ENCODE results near the gene ZFHX3.

ZFHX3 gene

DNA sequence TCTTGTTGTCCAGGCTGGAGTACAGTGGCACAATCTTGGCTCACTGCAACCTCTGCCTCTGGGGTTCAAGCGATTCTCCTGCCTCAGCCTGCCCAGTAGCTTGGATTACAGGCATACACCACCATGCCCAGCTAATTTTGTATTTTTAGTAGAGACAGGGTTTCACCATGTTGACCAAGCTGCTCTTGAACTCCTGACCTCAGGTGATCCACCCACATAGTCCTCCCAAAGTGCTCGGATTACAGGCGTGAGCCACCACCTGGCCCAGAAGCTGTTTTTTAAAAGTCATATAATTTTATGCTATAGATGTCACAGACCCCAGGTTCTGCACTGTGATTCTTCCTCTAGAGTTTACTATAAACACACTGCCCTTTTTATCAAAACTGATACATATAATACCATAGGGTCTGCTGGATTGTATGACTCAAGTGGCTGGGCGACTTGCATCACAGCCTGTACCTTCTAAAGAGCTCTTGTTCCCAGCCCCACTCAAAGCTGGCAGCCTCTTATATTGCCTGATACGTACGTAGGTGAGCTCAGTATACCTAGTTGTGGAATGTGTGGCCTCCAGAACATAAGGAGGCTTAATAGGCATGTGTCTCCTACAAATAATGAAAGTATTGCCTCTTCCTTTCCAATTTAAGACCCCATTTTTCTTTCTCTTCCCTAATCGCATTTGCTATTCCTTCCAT lies 295.8 kb downstream of the ZFHX3 start:
- TF ChIP-seq NFIC (IDR thresholded peaks at IDR 0.05) = no peak
- TF ChIP-seq EP300 (IDR thresholded peaks at IDR 0.05; ENCODE audit: borderline replicate concordance) = no peak

DNA sequence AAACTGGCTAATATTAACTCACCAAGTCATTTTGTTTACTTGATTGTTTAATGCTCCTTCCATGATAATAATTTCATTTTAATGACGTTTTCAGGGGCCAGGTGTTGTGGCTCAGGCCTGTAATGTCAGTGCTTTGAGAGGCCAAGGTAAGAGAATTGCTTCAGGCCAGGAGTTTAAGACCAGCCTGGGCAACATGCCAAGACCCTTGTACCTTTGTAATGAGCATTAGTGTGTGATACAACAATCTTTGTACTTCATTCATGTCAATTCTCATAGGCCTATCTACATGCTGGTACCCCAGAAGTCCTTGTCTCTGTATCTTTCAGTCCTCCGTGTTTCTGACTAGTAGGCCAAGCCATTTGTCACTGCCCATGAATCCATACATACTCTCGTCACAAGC lies 296.9 kb downstream of the ZFHX3 start:
- TF ChIP-seq EP300 (IDR thresholded peaks at IDR 0.05; ENCODE audit: borderline replicate concordance) (no peak), TAF1 (IDR thresholded peaks at IDR 0.05; ENCODE audit: low read depth) (no peak), TEAD4 (IDR thresholded peaks at IDR 0.05) (no peak)
- TF ChIP-seq, protein P1, sequence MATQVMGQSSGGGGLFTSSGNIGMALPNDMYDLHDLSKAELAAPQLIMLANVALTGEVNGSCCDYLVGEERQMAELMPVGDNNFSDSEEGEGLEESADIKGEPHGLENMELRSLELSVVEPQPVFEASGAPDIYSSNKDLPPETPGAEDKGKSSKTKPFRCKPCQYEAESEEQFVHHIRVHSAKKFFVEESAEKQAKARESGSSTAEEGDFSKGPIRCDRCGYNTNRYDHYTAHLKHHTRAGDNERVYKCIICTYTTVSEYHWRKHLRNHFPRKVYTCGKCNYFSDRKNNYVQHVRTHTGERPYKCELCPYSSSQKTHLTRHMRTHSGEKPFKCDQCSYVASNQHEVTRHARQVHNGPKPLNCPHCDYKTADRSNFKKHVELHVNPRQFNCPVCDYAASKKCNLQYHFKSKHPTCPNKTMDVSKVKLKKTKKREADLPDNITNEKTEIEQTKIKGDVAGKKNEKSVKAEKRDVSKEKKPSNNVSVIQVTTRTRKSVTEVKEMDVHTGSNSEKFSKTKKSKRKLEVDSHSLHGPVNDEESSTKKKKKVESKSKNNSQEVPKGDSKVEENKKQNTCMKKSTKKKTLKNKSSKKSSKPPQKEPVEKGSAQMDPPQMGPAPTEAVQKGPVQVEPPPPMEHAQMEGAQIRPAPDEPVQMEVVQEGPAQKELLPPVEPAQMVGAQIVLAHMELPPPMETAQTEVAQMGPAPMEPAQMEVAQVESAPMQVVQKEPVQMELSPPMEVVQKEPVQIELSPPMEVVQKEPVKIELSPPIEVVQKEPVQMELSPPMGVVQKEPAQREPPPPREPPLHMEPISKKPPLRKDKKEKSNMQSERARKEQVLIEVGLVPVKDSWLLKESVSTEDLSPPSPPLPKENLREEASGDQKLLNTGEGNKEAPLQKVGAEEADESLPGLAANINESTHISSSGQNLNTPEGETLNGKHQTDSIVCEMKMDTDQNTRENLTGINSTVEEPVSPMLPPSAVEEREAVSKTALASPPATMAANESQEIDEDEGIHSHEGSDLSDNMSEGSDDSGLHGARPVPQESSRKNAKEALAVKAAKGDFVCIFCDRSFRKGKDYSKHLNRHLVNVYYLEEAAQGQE (IDR thresholded peaks at IDR 0.05; ENCODE audit: low read depth) = no peak
- TF ChIP-seq, protein P2, sequence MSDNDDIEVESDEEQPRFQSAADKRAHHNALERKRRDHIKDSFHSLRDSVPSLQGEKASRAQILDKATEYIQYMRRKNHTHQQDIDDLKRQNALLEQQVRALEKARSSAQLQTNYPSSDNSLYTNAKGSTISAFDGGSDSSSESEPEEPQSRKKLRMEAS (IDR thresholded peaks at IDR 0.05) = no peak

DNA sequence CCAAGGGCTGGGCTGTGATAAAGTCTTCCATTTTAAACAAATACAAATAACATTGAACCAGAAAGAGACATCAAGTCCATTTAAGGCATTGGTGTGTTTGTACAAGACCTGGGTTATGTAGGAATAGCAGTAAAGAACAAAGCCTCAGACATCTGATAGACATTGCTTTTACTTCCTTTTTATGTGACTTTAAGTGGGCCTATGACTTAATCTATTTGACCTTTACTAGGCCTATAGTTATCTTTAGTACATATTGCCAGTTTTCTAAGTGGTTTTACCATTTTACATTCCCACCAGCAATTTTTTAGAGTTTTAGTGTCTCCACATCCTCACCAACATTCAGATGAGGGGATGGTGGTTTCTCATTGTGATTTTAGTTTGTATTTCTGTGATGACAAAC lies 298.8 kb downstream of the ZFHX3 start:
- TF ChIP-seq TEAD4 (IDR thresholded peaks at IDR 0.05) (no peak), RAD21 (IDR thresholded peaks at IDR 0.05; ENCODE audit: low read depth) (no peak), ZBTB7A (IDR thresholded peaks at IDR 0.05; ENCODE audit: low read depth) (no peak), YY1 (IDR thresholded peaks at IDR 0.05; ENCODE audit: low read depth) (no peak), EP300 (IDR thresholded peaks at IDR 0.05; ENCODE audit: borderline replicate concordance) (no peak), CREB1 (IDR thresholded peaks at IDR 0.05; ENCODE audit: low read depth) (no peak), NFIC (IDR thresholded peaks at IDR 0.05) (no peak), FOXM1 (IDR thresholded peaks at IDR 0.05; ENCODE audit: borderline replicate concordance, low read depth) (no peak), TCF12 (IDR thresholded peaks at IDR 0.05; ENCODE audit: low read depth) (no peak), EGR1 (IDR thresholded peaks at IDR 0.05) (no peak), TAF1 (IDR thresholded peaks at IDR 0.05; ENCODE audit: low read depth) (no peak), CEBPB (IDR thresholded peaks at IDR 0.05) (no peak)
- TF ChIP-seq, protein P1 (IDR thresholded peaks at IDR 0.05; ENCODE audit: low read depth) = no peak
- TF ChIP-seq, protein P3, sequence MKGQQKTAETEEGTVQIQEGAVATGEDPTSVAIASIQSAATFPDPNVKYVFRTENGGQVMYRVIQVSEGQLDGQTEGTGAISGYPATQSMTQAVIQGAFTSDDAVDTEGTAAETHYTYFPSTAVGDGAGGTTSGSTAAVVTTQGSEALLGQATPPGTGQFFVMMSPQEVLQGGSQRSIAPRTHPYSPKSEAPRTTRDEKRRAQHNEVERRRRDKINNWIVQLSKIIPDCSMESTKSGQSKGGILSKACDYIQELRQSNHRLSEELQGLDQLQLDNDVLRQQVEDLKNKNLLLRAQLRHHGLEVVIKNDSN (IDR thresholded peaks at IDR 0.05) = no peak
- TF ChIP-seq, protein P2 (IDR thresholded peaks at IDR 0.05) = no peak

DNA sequence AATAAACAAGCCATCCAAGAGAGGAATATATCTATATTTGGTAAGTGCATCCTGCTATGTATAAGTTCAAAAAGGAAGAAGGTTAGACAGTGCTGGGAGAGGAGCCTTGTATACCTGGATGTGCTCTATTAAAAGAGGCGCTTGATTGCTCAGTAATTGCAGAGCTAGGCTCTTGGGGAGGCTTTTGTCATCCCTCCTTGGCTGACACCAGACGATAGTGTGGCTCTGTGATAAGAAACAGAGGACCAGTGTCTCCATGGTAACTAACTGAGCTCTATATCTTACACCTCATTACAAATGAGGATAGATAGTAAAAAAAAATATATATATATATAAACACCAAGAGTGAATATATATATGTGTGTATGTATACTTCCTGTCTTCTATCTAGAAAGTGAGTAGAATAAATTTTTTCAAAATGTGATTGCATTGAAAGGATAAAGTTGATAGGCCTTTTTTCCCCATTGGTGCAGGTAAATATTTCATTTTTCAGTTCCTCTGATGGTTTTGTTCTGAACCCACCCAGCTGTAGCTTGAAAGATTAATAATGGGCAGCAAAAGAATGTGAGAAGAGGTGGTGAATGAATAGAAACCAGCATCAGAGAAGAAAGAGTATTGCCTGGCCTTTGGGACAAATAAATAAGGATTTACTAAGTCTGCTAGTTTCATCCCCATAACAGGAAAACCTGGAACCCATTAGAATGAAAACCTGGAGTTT lies 303.7 kb downstream of the ZFHX3 start:
- no peak for TF ChIP-seq EGR1 (IDR thresholded peaks at IDR 0.05)
- no peak for TF ChIP-seq EP300 (IDR thresholded peaks at IDR 0.05; ENCODE audit: borderline replicate concordance)

DNA sequence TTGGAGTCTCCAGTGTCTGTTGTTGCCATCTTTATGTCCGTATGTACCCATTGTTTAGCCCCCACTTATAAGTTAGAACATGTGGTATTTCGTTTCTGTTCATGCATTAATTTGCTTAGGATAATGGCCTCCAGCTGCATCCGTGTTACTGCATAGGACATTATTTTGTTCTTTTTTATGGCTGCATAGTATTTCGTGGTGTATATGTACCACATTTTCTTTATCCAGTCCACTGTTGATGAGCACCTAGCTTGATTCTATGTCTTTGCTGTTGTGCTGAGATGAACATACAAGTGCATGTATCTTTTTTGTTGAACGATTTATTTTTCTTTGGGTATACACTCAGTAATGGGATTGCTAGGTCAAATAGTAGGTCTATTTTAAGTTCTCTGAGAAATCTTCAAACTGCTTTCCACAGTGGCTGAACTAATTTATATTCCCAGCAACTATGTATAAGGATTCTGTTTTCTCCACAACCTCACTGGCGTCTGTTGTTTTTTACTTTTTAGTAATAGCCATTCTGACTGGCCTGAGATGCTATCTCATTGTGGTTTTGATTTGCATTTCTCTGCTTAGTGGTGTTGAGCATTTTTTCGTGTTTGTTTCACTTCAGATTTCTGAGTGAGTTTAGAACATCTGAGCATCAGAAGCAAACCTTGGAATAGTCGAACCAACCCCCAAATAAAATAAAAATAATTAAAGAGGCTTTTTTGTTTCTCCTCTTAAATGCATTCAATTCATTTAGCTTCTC lies 304.7 kb downstream of the ZFHX3 start:
- TF ChIP-seq TEAD4 (IDR thresholded peaks at IDR 0.05) = no peak
- TF ChIP-seq NFIC (IDR thresholded peaks at IDR 0.05) = no peak
- TF ChIP-seq FOXM1 (IDR thresholded peaks at IDR 0.05; ENCODE audit: borderline replicate concordance, low read depth) = no peak
- no peak for TF ChIP-seq EGR1 (IDR thresholded peaks at IDR 0.05)
- TF ChIP-seq, protein P1 (IDR thresholded peaks at IDR 0.05; ENCODE audit: low read depth) = no peak
- TF ChIP-seq CREB1 (IDR thresholded peaks at IDR 0.05; ENCODE audit: low read depth) = no peak
- TF ChIP-seq, protein P2 (IDR thresholded peaks at IDR 0.05) = no peak
- TF ChIP-seq, protein P3 (IDR thresholded peaks at IDR 0.05) = no peak
